Activated CD8-positive, alpha-beta T cell treated with anti-CD3 and anti-CD28 coated beads, Interleukin-2, amount 10 ng/mL, durations not matched to agents 7 days and 5 days (primary cell): ENCODE measurements around the gene STEEP1. TPM values are rescaled to one million over a fixed set of nuclear protein-coding genes. Genes with fewer than 3 reads are reported as not detected.
"Not testable (repeated sequence)": the region's sequence is repeated elsewhere in the genome, so short reads cannot be mapped to it uniquely, and the experiment has no call there.

Experiments
- ATAC-seq: fragments of 150-1000 bp; cut with Tn5 transposase; one replicate; pipeline ENCODE4 v1.10.0; 2021; ENCODE audit warnings: moderate library complexity
- CTCF ChIA-PET: fragments of 350-600 bp; sonication (Branson Sonifier 250); formaldehyde crosslinking; loops from one replicate; lab custom pipeline; 2021; ENCODE audit warnings: antibody characterized with exemption; lab: Charles Lee
- POLR2A ChIA-PET: fragments of 350-600 bp; sonication (Branson Sonifier 250); formaldehyde crosslinking; loops from one replicate; lab custom pipeline; 2021; ENCODE audit warnings: antibody characterized with exemption; lab: Charles Lee
- DNase-seq: peaks from one replicate; pipeline ENCODE4 v3.0.0-alpha.2; 2020
- H3K27ac Mint-ChIP-seq: one replicate; pipeline ENCODE4 v1.8.0; 2021; ENCODE audit warnings: mild to moderate bottlenecking, mixed read lengths
- H3K27me3 Mint-ChIP-seq: one replicate; pipeline ENCODE4 v1.8.0; 2021; ENCODE audit warnings: low read depth, mixed read lengths
- H3K36me3 Mint-ChIP-seq: one replicate; pipeline ENCODE4 v1.8.0; 2021; ENCODE audit warnings: low read depth, mixed read lengths
- H3K4me1 Mint-ChIP-seq: one replicate; pipeline ENCODE4 v1.8.0; 2021; ENCODE audit warnings: low read depth, mixed read lengths
- H3K4me3 Mint-ChIP-seq: one replicate; pipeline ENCODE4 v1.8.0; 2021; ENCODE audit warnings: mild to moderate bottlenecking, mixed read lengths
- H3K9me3 Mint-ChIP-seq: one replicate; pipeline ENCODE4 v1.8.0; 2022; ENCODE audit warnings: mixed read lengths; ENCODE audit not compliant: insufficient read depth
- total RNA-seq, 2 experiments: library from RNA; stranded (reverse); gene quantifications; one replicate each; pipeline ENCODE4 v1.2.3, GENCODE V29; 2021

The STEEP1 gene
- total RNA-seq, 2 experiments from 2014 or later: 20.2 to 20.5 TPM

DNA sequence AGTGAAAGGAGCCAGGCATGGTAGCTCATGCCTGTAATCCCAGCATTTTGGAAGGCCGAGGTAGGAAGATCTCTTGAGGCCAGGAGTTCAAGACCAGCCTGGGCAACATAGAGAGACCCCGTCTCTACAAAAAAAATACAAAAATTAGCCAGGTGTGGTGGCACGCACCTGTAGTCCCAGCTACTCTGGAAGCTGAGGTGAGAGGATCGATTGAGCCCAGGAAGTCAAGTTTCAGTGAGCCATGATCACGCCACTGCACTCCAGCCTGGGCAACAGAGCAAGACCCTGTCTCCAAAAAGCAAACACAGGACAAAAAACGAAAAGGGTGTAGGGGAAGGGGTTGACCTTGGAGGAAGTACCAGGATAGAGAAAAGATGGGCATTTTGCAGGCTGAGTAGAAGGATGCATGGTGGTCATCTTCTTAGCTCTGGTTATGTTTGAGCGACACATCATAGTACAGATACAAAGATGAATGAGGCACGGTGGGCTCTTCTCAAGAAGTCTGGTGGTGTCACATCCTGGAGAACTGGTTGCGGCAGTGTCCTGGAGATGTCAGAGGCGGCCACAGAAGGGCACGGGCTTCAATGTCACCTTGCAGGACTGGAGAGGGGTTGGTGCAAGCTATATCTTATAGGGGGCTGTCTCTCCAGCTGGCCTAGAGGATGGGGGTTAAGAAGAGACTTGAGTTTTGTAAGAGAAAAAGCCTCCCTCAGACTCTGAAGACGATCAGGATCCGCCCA is 65.0 kb downstream of the STEEP1 start:
- CTCF ChIA-PET: interaction anchor here (1.4 kb wide), 1 partner anchor 11 kb away, joined by 4 read pairs; no protein-coding TSS in a partner anchor
- no peak for DNase-seq
- Mint-ChIP-seq H3K27ac (no peak overlapping the region), H3K4me3 (no peak overlapping the region), H3K36me3 (no peaks in the 10 kb centered on the region), H3K27me3 (no peaks in the 10 kb centered on the region), H3K9me3 (no peaks in the 10 kb centered on the region), H3K4me1 (peaks cover 24% of the 10 kb centered on the region)
- POLR2A ChIA-PET: no interaction called here
- no peak for ATAC-seq

- ChIA-PET CTCF (interaction anchor here (0.9 to 6.9 kb wide), 2 partner anchors 14 to 113 kb away, joined by 3 to 39 read pairs; no protein-coding TSS in a partner anchor), POLR2A (no interaction called here)
- no peak for DNase-seq
- Mint-ChIP-seq H3K27me3 (no peaks in the 10 kb centered on the region), H3K27ac (no peak overlapping the region), H3K4me1 (peaks cover 15% of the 10 kb centered on the region), H3K4me3 (no peak overlapping the region), H3K36me3 (no peaks in the 10 kb centered on the region), H3K9me3 (no peaks in the 10 kb centered on the region)
- no peak for ATAC-seq
Observed at GRCh38 chrX:119497185-119497584, 68.0 kb downstream of the STEEP1 start.

GRCh38 chrX:119495734-119496726 is 69.2 kb downstream of the STEEP1 start:
- ChIA-PET POLR2A (no interaction called here), CTCF (interaction anchor here (0.6 to 6.9 kb wide), 4 partner anchors 13 to 957 kb away, joined by 3 to 39 read pairs (median 3); no protein-coding TSS in a partner anchor)
- no peaks in the 10 kb centered on the region for H3K36me3 Mint-ChIP-seq
- H3K4me3 Mint-ChIP-seq: no peak overlapping the region
- H3K9me3 Mint-ChIP-seq: no peaks in the 10 kb centered on the region
- peaks cover 10% of the 10 kb centered on the region for H3K4me1 Mint-ChIP-seq
- DNase-seq: no peak
- ATAC-seq: no peak
- H3K27ac Mint-ChIP-seq: no peak overlapping the region
- H3K27me3 Mint-ChIP-seq: no peaks in the 10 kb centered on the region

DNA sequence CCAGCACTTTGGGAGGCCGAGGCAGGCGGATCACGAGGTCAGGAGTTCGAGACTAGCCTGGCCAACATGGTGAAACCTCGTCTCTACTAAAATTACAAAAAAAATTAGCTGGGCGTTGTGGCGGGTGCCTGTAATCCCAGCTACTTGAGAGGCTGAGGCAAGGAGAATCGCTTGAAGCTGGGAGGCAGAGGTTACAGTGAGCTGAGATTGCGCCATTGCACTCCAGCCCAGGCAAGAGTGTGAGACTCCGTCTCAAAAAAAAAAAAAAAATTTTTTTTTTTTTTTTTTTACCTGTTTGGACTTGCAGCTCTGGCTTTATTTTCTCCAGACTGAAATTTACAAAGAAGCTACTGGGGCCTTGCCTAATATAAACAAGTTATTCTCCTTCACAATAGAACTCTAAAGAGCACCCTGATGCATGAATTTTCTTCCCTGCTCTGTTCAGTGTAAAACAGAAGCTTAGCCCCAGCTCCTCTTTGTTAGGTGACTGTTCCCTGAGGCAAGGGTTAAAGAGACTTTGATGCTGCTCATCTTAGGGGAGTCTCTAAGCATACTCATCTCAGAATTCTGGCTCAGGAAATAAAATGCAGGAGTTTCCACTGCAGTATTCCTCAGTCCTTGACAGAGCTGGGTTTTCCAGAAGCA is 71.2 kb downstream of the STEEP1 start:
- DNase-seq, H3K9me3 Mint-ChIP-seq, H3K4me1 Mint-ChIP-seq, POLR2A ChIA-PET, H3K36me3 Mint-ChIP-seq, H3K27ac Mint-ChIP-seq, H3K27me3 Mint-ChIP-seq, ATAC-seq, H3K4me3 Mint-ChIP-seq: not testable (repeated sequence)
- CTCF ChIA-PET: interaction anchor here (2.4 to 6.9 kb wide), 2 partner anchors 11 to 22 kb away, joined by 7 to 39 read pairs; no protein-coding TSS in a partner anchor

- ATAC-seq (no peak), DNase-seq (no peak)
- CTCF ChIA-PET: interaction anchor here (2.5 kb wide), 1 partner anchor 10 kb away, joined by 12 read pairs; no protein-coding TSS in a partner anchor
- no peak overlapping the region for H3K27ac Mint-ChIP-seq
- no peaks in the 10 kb centered on the region for H3K36me3 Mint-ChIP-seq
- no peaks in the 10 kb centered on the region for H3K27me3 Mint-ChIP-seq
- no peak overlapping the region for H3K4me3 Mint-ChIP-seq
- peaks cover 10% of the 10 kb centered on the region for H3K4me1 Mint-ChIP-seq
- H3K9me3 Mint-ChIP-seq: no peaks in the 10 kb centered on the region
- POLR2A ChIA-PET: no interaction called here
Observed at GRCh38 chrX:119492463-119492862, 72.7 kb downstream of the STEEP1 start.

- Mint-ChIP-seq H3K4me3 (no peak overlapping the region), H3K4me1 (peaks cover 3% of the 10 kb centered on the region), H3K36me3 (no peaks in the 10 kb centered on the region), H3K9me3 (no peaks in the 10 kb centered on the region), H3K27ac (no peak overlapping the region), H3K27me3 (no peaks in the 10 kb centered on the region)
- ChIA-PET CTCF (interaction anchor here (0.6 to 2.5 kb wide), 9 partner anchors 11 to 281 kb away, joined by 3 to 8 read pairs (median 4); no protein-coding TSS in a partner anchor), POLR2A (no interaction called here)
- ATAC-seq (no peak), DNase-seq (no peak)
Observed at GRCh38 chrX:119489212-119490074, 75.8 kb downstream of the STEEP1 start.

DNA sequence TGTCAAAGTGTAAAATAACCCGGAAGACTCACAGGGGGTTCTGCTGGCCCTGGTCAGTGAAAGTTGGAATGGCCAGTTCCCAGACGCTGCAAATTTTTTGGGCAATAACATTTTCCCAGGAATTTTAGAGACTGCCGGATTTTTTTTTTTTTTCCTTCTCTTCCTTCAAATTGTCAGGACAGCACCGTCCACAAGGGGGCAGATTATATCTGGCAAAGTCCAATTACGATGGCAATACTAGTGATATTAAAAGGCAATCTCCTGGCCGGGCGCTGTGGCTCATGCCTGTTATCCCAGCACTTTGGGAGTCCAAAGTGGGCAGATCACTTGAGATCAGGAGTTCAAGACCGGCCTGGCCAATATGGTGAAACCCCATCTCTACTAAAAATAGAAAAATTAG is 76.5 kb downstream of the STEEP1 start:
- CTCF ChIA-PET: interaction anchor here (0.6 to 2.5 kb wide), 11 partner anchors 11 to 282 kb away, joined by 3 to 8 read pairs (median 4); no protein-coding TSS in a partner anchor
- H3K9me3 Mint-ChIP-seq: no peaks in the 10 kb centered on the region
- no peaks in the 10 kb centered on the region for H3K27me3 Mint-ChIP-seq
- DNase-seq (peak; percentile 41), ATAC-seq (no peak)
- H3K4me1 Mint-ChIP-seq: peaks cover 3% of the 10 kb centered on the region
- H3K4me3 Mint-ChIP-seq: no peak overlapping the region
- H3K27ac Mint-ChIP-seq: no peak overlapping the region
- POLR2A ChIA-PET: no interaction called here
- no peaks in the 10 kb centered on the region for H3K36me3 Mint-ChIP-seq

Other genes with a start within 250 kb of the STEEP1 start
- gene SLC25A43, start 166.1 kb downstream of the STEEP1 start, total RNA-seq: 1 to 10 TPM; 6.5 to 7.8 TPM
- gene SLC25A5, start 97.0 kb downstream of the STEEP1 start, total RNA-seq: 100 to 1,000 TPM; 557 to 572 TPM
- gene UBE2A, start 9.2 kb upstream of the STEEP1 start, total RNA-seq: 10 to 100 TPM; 91.8 to 93.9 TPM
- 10 to 100 TPM; 16.3 to 18.4 TPM for gene NKRF, start 41.0 kb upstream of the STEEP1 start, total RNA-seq
- gene SEPTIN6, start 127.8 kb upstream of the STEEP1 start, total RNA-seq: 100 to 1,000 TPM; 303 to 312 TPM
- 1 to 10 TPM in 1 of 2 experiments, under 1 TPM in 1; 0.92 to 1.4 TPM for gene SOWAHD, start 193.2 kb upstream of the STEEP1 start, total RNA-seq
- gene RPL39, start 226.2 kb upstream of the STEEP1 start, total RNA-seq: 1,000 to 10,000 TPM; 1,775 to 1,899 TPM